Cerebellar nuclear complex (tissue), 1 donor: ENCODE data around the gene SLC35A3.
"Not testable (repeated sequence)": the region's sequence is repeated elsewhere in the genome, so short reads cannot be mapped to it uniquely, and the experiment has no call there.

Source experiments
- DNase-seq, 2 experiments: peaks; one replicate each; lab custom pipeline; 2025; lab: John Stamatoyannopoulos, UW

The SLC35A3 gene

DNA sequence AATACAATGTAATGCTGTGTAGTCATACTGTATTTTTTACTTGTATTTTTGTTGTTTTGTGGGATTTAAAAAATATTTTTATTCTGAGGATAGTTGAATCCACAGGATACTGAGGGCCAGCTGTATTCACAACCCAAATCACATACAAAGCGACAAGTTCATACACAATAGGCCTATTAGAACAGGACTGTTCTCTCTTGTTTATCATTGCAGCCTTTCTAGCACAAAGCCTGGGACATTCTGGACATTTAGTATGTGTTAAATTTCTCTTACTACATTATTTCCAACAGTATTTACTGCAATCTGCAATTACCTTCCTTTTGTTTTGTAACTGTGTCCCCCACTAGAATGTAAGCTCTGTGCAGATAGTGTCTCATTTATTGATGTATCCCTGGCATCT, 65.4 kb downstream of the SLC35A3 start:
- no peak for DNase-seq

DNA sequence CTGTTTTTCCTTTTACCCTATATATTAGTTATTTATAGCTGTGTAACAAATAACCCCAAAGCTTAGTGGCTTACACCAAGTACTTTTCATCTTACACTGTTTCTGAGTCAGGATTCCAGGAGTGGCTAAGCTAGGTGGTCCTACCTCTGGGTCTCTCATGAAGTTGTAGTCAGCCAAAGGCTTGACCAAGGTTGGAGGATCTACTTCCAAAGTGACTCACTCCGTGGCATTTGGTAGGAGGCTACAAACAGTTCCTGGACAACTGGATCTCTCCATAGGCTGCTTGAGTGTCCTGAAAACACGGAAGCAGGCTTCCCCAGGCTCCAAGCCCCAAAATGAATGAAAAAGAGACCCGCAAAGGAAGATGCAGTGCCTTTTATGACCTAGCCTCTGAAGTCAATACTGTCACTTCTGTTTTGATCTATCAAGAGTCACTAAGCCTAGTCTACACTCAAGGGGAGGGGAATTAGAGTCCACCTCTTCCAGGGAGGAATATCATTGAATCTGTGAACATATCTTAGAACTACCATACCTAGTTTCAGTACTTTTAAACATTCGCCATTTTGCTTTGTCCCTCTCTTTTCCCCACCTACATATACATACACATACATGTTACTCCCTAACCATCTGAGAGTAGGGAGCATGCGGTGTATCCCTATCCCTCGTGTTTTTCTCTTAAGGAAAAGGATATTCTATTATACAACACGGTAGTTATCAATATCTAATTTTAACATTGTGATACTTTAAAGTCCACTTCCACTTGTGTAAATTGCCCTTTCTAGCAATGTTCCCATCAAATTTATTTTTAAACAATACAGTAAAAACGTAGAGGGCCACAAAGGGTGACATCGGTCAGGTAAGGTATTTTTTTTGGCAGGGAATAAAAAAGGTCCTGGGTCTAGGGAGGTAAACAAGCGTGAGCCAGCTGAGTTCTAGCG, 67.2 kb downstream of the SLC35A3 start:
- DNase-seq: no peak

DNA sequence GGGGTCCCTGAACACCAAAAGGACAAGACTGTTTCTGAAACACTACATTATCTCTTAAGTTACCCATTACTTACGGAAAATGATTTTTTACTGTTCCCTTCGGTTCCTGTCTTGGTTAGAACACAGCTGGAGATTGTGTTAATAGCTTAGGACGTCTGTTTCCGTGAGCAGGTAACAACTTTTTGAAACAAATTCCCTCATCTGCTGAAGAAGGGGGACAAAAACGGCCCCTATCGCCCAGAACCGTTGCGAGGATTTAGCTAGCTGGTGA, 67.8 kb downstream of the SLC35A3 start:
- no peak for DNase-seq

DNA sequence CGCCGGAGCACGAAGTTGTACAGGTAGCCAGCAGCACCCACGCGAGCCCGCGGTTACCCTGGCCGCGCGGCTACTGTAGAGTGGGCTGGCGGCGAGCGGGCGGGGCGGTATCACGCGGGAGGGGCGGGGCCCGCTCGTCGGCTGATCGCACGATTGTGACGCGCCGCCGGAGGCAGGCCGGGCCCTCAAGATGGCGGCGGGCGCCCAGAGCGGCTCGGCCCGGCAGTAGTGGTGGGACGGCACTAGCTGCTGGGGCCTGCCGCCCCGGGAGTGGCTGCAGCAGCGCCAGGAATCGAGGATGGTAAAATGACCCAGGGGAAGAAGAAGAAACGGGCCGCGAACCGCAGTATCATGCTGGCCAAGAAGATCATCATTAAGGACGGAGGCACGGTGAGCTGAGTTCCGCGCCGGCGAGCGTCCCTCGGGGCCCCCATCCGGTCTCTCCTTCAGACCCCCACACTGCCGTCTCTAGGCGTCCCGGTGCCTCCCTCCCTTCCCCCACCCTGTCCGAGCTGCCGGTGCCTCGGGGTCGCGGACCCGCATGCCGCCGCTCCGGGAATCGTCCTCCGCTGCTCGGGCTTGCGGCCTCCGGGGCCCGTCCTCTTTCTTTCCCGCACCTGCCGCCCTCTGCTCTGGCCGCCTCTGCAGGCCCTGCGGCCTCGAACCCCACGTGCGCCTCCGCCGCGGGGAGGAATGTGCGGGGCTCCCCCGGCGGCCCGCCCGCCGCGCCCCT, 68.3 kb downstream of the SLC35A3 start:
- DNase-seq: peak in 1 of 2 experiments; percentile 13

DNA sequence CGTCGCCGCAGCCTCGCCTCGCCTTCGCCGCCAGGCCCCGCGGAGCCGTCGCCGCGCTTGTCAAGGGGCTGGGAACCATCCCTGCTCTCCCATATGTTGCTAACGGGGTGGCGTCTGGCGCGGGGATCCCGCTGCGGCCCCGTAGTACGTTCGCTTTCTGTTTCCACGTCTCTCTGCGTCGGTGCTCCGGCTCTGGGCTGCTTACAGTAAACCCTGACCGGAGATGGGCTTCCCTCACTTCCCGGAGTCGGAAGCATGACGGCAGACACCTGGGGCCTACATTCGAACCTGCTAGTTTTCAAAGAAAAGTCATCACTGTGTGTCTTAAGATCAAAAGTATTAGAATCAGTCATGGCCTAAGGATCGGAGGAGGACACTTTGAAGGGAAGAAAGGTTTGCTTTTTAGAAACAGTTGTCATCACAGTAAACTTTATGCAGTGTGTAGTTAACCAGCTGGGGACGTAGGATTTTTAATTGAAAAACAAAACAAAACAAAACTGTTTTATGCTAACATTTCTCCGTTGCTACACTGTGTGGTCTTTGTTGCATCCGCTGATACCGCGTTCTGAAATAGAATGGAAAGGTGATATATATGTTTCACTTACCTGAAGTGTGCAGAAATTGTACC, 69.0 kb downstream of the SLC35A3 start:
- peak in 1 of 2 experiments; percentile 3 for DNase-seq

DNA sequence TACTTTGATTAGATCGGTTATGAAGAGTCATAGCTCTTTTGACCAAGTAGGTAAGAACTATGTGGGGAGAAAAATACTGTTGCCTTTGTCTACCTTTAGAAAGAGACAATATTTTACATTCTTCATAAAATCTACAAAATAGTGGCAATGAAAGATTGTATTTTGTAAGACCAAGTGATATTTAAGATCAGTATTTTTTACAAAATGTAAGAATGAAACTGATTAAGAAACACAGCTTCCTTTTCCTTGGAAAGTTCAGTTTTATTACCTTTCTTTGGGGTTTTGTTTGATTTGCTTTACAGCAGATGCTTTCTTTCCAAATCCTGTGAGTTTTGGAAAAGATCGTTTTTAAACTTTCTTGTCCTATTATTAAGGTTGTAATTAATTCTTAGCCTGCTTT, 69.8 kb downstream of the SLC35A3 start:
- no peak for DNase-seq

DNA sequence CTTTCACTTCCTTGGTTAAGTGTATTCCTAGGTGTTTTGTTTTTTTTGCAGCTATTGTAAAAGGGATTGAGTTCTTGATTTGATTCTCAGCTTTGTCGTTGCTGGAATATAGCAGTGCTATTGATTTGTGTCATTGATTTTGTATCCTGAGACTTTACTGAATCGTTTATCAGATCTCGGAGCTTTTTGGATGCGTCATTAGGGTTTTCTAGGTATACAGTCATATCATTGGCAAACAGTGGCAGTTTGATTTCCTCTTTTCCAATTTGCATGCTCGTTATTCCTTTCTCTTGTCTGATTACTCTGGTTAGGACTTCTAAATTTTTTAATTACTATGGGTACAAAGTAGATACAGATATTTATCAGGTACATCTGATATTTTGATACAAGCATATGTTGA, 75.4 kb downstream of the SLC35A3 start:
- DNase-seq: no peak

DNA sequence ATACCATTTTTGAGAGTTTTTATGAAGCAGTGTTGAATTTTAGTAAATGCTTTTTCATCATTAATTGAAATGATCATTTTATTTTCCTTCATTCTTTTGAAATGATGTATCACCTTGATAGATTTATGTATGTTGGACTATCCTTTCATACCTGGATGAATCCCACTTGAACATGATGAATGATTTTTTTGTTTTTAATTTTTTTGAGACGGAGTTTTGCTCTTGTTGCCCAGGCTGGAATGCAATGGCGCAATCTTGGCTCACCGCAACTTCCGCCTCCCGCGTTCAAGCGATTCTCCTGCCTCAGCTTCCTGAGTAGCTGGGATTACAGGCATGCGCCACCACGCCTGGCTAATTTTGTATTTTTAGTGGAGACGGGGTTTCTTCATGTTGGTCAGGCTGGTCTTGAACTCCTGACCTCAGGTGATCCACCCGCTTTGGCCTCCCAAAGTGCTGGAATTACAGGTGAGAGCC, 77.5 kb downstream of the SLC35A3 start:
- not testable (repeated sequence) for DNase-seq

DNA sequence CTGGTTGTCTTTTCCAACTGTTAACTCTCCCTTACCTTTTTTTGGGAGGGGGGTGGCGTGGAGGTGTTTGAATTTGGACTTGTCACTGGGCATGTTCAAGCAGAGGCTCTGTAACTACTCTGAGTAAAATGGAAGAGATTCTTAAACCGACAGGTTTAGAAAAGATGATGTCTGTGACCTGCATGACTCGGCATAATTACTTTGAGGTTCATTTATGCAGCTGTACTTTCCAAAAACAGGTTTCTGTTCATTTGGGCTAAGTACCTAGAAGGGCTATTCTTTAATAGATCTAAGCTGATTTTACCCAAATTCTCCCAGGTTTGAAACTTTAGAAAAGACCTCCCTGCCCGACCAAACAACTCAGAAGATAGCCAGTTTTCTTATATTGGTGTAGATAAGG, 80.3 kb downstream of the SLC35A3 start:
- no peak for DNase-seq

DNA sequence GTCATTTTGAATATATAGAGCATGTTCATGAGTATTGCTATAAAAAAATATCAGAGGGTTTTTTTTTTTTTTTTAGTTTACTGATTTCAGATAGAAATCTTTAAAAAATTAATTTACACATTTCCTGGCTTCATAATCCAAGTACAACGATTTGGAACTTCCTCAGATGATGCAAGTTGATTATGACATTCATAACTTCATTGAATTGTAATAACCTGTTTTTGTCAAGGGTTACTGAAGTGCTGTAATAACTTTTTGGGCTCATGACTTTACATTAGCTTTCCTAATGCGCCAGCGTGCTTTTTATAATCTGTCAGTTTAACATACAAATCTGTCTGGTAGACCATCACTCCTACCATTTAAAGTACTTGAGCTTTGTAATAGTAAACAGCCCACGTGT, 81.6 kb downstream of the SLC35A3 start:
- DNase-seq: no peak

DNA sequence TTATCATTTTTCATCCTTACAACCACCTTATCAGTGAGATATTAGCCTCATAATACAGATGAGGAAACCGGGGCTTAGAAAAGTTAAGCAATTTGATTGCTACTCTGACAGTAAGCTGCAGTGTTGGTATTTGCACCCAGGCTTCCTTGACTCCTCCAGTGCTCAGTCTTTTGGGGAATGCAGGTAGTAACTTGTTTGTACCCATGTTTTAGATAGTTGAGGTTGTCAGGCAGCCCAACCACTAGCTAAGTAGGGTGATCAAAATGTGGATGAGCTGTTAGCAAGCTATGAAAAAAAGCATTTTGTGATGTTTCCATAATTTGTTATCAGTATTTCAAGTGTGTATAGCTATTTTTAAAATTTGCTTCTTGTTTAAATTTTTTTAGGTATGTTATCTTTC, 82.1 kb downstream of the SLC35A3 start:
- no peak for DNase-seq

DNA sequence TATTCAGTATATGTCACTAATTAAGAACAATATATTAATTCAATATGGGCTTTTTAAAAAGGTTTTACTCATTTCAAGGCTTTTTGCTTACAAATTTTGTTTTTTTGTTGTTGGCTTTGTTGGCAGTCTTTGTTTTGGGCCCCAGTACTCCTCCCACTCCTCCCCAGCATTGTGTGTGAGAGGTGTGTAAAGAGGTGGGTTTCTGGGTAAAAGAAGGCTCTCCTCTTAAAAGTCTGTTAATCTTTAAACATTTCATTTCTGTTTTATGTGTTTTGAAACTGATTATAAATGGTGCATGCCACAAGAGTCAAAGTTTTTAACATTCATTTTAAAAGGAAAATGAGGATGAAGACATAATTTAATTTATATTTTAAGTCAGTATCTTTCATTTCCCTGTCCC, 83.3 kb downstream of the SLC35A3 start:
- no peak for DNase-seq

DNA sequence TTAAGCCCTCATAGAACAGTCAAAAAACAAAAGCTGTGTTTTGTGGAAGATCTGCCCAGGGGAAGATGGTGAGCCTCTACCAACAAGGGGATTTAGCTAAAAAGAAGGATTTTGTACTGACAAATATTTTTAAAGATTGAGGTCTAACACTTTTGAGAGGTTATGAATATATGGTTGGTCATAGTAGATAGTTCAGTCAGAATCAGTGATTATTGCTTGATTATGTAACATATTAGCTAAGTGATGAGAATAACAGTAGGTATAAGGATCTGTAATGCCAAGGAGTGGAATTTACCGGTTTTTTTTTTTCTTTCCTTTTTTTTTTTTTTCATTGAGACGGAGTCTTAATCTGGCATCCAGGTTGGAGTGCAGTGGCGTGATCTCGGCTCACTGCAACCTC, 83.9 kb downstream of the SLC35A3 start:
- DNase-seq: no peak

DNA sequence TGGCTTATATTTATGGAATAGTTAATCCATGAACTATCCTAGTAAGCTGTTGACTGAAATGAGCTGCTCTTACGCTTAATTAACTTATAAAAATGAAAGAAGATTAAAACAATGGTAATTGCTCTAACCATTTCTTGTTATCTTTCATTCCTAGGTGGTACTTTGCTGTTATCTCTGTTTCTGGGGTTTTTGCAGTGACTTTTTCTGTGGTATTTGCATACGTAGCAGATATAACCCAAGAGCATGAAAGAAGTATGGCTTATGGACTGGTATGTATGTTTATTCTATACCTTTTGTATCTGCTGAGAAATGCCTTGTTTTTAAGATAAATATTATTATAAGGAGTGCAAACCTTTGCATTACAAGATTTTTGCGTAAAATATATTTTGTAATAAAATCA, 91.9 kb downstream of the SLC35A3 start:
- DNase-seq: no peak

DNA sequence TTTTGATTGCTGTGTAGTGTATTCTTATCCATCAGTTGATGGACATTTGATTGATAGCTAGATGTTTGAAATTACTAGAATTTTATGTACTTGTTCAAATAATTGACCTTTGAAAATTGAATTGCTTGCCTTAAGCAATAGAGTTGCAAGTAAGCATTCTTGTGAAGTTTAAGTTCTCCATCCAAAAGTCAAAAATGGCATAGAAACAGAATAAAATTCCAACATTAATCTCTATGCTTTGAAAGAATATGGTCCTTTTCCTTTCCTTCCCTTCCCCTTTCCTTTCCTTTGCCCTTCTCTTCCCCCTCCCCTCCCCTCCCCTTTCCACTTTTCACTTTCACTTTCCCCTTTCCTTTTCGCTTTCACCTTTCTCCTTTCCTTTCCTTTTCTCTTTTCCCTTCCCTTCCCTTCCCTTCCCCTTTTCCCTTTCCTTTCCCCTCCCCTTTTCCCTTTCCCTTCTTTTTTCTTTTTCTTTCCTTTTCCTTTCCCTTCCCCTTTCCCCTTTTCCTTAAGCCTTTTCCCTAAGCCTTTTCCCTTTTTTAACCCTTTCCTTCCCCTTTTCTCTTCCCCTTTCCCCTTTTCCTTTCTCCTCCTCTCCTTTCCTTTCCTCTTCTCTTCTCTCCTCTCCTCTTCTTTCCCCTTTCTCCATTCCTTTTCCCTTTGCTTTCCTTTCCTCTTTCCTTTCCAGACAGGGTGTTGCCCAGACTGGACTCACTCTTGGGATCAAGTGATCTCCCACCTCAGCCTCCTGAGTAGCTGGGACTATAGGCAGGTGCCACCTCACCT, 95.6 kb downstream of the SLC35A3 start:
- no peak for DNase-seq

DNA sequence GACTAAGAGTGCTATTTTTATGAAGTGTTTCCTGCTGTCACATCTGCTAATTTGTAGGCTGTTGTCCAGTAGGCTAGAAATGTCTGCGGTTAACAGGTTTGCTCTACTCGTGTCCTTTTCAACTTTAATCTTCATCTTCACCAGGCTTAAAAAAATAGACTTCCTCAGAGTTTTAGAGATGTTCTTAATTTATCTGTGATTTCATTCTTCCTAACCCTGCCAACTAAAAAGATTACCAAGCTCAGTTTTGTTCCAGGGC, 96.1 kb downstream of the SLC35A3 start:
- no peak for DNase-seq

DNA sequence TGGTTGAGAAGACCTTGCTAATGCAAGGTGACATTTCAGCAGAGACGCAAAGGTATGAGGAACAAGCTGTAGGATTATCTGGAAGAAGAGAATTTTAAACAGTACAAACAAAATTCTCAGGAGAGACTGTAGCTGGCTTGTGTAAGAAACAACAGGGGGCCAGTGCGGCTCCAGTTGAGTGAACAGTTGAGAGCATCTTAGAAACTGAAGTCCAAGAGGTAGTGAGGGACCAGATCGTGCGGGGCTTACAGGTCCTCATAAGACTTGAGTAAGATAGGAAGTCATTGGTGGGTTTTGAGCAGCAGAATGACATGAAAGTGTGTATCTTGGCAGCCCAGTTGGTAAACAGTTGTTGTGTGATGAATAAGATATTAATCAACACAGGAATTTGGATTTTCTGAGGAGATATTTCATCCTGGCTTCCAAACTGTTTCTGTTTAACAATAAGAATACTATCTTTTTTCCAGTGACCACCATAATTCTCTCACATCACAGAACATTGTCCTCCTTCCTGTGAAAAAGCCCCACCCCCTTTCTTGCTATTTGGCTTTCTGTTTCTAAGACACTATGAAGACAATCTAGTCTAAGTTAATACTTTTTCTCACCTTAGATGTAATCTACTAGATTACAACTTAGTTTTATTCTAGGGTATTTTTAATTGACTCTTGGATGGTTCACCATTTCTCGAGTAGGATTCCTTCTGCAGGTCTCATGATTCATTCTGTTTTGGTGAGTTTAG, 100.6 kb downstream of the SLC35A3 start:
- DNase-seq: no peak

DNA sequence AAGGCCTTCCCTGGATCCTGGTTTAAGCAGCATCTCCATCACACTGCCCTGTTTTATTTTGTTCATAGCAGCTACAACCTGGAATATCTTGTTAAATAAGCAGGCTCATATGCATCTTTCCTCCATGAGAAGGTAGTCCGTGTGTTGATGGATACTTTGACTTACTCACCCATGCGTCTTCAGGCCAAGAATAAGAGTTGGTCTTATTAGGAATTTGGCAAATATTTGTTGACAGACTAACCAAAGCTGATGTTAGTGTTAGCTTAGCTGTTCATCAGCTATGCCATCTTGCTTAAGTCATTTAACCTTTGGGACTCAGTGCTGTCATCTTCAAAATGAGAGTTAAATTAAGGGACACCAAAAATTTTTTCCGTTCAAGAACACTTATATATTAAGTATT, 103.7 kb downstream of the SLC35A3 start:
- DNase-seq: no peak

DNA sequence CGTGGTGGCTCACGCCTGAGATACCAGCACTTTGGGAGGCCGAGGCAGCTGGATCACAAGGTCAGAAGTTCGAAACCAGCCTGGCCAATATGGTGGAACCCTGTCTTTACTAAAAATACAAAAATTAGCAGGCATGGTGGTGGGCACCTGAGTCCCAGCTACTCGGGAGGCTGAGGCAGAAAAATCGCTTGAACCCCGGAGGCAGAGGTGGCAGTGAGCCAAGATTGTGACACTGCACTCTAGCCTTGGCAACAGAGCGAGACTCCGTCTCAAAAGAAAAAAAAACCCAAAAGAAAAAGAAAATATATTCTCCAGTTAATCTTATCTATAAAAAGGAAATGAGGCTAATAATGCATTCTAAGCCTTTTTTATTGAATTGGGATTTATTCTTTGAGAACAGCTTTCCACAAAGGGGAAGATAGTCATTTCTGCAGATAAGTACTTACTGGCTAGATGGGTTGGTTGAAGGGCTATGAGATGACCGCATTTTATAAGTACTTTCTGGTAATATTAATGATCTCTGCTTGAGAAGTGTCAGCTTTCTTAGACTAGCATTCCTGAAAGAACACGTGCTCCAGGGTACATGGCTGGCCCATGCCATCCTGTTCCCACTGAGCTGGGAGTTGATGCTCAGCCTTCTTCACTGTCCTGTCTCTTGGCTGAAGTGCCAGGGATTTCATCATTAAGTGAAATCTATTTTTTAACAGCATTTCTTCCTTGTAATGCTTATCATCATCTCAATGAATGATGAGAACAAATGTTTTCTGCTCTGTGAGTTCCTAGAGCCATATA, 105.0 kb downstream of the SLC35A3 start:
- DNase-seq: no peak

DNA sequence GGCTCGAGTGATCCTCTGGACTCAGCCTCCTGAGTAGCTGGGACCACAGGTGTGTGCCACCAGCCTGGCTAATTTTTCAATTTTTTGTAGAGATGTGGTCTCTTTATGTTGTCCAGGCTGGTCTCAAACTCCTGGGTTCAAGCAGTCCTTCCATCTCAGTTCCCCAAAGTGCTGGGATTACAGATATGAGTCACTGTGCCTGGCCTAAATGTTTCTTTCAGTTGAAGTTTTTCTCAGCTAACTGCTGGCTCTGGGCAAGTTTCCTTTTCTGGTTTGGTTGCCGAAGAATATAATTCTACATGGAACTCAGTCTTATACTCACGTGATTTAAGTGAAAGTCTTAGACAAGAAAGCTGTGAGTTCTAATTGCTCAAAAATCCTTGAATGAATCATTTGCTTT, 106.0 kb downstream of the SLC35A3 start:
- no peak for DNase-seq

DNA sequence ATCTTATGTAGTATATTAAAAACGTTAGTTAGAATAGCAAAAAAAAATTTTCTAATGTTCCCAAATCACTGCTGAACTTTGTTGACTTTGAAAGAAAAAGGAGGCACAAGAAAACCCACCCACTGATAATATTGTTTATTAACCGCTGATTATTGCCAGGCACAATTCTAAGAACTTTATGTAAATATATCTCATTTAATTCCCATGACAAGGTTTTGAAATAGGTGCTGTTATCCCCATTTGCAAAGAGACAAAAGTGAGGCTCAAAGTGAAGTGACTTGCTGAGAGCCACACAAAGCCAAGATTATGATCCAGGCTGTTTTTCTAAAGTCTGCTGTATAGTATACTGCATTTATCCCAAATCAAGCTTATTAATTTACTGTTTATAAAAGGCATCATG, 106.5 kb downstream of the SLC35A3 start:
- no peak for DNase-seq
